ENCODE measurements around the gene ZSWIM3.

GRCh38 chr20:45874576-45874975 is 17.2 kb downstream of the ZSWIM3 start:
- TF ChIP-seq CTCF (IDR thresholded peaks at IDR 0.05) = no peak
- TF ChIP-seq POLR2A (IDR thresholded peaks at IDR 0.05) = no peak
- no peak for TF ChIP-seq EP300 (IDR thresholded peaks at IDR 0.05)

All from upper lobe of left lung (tissue), 4 donors.